GM12891 (cell line): ENCODE data around the gene FGGY.

Experiments used
- DNase-seq: peaks from one replicate; pipeline ENCODE4 v3.0.0; 2011; ENCODE audit warnings: low spot score; ENCODE audit not compliant: insufficient read length
- FAIRE-seq: peaks from 2 replicates; lab custom pipeline; 2011; peaks lifted over from hg19 to GRCh38; lab: Jason Lieb, UNC
- PAX5 ChIP-seq: IDR thresholded peaks from 2 replicates; pipeline ENCODE4 v1.6.1; 2011; ENCODE audit warnings: low read length, moderate library complexity, mild to moderate bottlenecking; ENCODE audit not compliant: insufficient read depth, severe bottlenecking
- POLR2A ChIP-seq: IDR thresholded peaks from 2 replicates; pipeline ENCODE4 v1.6.1; 2011; ENCODE audit warnings: low read depth, low read length, control low read depth
- POLR2AphosphoS5 ChIP-seq: IDR thresholded peaks from 2 replicates; pipeline ENCODE4 v1.6.1; 2011; ENCODE audit warnings: low read depth, low read length, control low read depth
- POU2F2 ChIP-seq: IDR thresholded peaks from 2 replicates; pipeline ENCODE4 v1.6.1; 2011; ENCODE audit warnings: low read depth, mild to moderate bottlenecking, control low read depth, low read length, moderate library complexity
- SPI1 ChIP-seq: IDR thresholded peaks from 2 replicates; pipeline ENCODE4 v1.6.1; 2011; ENCODE audit warnings: low read depth, low read length, control low read depth
- TAF1 ChIP-seq: IDR thresholded peaks from 2 replicates; pipeline ENCODE4 v1.6.1; 2011; ENCODE audit warnings: low read depth, low read length, control low read depth

Gene FGGY

GRCh38 chr1:59752556-59753414 lies 455.9 kb downstream of the FGGY start:
- DNase-seq, result no peak
- TF ChIP-seq POLR2AphosphoS5 (no peak), POU2F2 (0 out of 2 replicates have a peak, but pooled peaks have one; percentile 28), TAF1 (no peak), SPI1 (no peak)
- peak; percentile 84 for FAIRE-seq

DNA sequence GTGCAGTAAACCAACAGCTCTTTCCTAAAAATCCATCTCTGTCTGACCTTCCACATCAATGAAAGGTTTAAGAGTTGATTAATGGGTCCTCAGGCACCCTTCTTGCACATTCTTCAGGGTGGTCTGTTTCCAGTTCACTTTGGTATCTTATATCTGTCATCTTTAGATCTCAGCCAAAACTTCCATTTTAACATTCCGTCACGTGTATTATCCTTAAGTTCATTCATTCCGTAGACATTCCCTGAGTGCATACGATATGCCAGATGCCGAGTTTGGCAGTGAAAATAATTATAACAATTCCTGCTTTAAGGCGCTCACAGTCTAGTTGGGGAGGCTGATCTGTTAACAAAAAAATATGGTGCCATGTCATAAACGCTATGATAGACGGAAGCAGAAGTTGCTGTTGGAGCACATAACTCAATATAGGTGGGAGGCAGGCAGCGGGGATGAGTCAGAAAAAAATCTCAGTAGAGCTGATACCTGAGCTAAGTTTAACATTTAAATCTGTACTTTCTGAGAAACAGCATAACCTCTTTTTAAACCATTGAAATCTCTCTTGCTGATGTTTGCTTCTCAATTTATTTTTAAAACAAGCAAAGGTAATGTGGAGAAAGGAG lies 458.3 kb downstream of the FGGY start:
- TF ChIP-seq PAX5 (no peak), TAF1 (no peak), POU2F2 (no peak), POLR2AphosphoS5 (no peak)
- DNase-seq (no peak), FAIRE-seq (no peak)

DNA sequence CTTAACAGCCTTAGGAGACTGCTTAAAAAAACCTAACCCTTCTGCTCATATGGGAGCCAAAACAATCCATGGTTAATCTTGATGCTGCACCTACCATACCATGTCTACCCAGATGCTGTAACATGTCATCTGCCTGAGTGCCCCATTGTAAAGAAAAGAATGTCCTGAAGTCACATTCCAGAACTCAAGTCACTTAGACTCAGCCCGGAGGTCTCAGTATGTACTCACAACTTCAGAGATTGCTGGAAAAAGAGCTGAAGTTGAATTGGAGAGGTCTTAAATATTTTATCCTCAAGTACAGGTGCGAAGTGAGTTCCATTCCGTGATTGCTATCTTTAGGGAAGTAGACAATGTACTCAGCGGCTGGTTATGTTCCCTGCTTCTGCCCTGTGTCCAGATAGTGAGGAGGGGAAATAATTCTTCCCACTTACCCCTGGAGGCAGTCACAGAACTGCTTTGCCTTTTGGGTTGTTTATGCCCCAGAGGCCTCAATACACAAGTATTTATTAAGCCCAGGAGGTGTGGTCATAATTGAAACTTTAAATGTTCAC lies 460.4 kb downstream of the FGGY start:
- DNase-seq (no peak), FAIRE-seq (no peak)

DNA sequence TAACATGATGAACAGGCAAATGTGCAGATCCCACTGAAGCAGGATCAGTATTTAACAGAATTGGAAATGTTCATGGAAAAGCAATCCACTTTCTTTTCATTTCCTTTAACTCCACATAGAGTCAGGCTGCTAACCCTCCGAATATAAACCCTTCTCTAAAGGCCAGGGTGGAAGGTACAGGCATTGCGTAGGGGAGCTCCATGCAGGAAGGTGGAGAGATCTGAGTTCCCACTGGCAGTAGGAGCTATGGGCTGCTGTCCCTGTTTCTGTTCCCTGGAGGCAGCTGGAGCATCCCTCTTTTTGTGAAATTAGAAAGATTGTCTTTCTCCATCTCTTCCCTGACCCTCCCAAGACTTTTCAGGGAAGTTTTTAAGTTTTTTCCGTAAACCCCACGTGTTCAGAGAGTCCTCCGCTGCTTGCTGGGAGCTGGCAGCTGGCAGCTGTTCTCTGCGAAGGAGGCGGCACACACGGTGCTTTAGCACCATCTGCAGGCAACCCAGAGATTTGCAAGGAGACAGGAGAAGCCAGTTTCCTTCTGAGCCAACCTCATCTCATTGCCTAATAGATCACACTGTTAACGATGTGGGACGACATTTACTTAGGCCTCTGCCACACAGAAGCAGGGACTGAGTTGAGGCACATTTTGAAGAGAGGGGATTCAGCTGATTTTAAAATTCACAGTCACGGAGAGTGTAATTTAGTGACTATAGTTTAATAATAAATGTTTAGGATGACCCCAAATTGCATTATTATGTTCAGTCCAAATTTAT lies 462.4 kb downstream of the FGGY start:
- peak; percentile 98 for FAIRE-seq
- TF ChIP-seq SPI1, result no peak
- no peak for TF ChIP-seq TAF1
- TF ChIP-seq POLR2AphosphoS5, result no peak
- no peak for TF ChIP-seq POU2F2
- no peak for TF ChIP-seq PAX5
- no peak for TF ChIP-seq POLR2A

More for the DNA sequence above, 460.4 kb downstream of the FGGY start:
- no peak for TF ChIP-seq TAF1
- no peak for TF ChIP-seq SPI1
- no peak for TF ChIP-seq POLR2A
- no peak for TF ChIP-seq PAX5
- no peak for TF ChIP-seq POU2F2

DNA sequence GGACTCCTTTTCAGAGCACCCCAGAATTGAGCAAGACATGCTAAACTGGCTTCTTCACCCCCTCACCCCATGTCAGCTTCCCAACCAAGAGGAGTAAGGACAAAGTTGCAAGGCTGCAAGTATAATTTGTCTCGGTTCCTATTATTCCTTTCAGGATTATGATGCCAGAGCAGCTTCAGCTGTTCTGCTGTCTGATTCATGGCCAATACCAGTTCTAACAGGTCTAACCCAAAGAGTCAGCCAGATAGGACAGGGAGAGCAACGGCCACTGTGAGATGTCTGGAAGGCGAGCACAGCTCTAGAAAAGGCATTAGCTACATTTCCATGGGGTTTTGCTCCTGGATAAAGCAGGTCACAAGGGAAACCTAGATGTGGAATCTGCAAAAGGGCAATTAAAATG lies 464.5 kb downstream of the FGGY start:
- TF ChIP-seq POU2F2, result no peak
- FAIRE-seq (no peak), DNase-seq (no peak)

More for the DNA sequence above, 462.4 kb downstream of the FGGY start:
- peak; percentile 56 for DNase-seq

DNA sequence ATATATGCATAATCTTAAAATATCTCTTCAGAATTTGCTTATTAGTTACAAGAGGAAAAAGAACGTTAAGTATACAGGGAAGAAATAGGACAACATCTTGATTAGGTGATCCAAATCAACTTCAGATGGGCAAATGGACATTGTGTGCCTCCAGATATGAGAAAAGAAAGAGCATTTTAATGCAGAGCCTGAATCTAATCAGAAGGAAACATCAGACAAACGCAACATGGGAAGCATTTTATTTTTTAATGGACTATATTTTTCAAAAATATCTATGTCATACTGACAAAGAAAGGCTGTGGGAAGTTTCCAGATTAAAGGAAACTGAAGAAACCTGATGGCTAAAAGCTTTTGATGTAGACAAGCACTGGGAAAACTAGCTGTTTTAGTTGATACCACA lies 466.5 kb downstream of the FGGY start:
- DNase-seq (no peak), FAIRE-seq (no peak)
- TF ChIP-seq SPI1, result no peak
- TF ChIP-seq PAX5, result no peak
- no peak for TF ChIP-seq POU2F2
- TF ChIP-seq TAF1, result no peak
- TF ChIP-seq POLR2AphosphoS5, result no peak
- TF ChIP-seq POLR2A, result no peak

DNA sequence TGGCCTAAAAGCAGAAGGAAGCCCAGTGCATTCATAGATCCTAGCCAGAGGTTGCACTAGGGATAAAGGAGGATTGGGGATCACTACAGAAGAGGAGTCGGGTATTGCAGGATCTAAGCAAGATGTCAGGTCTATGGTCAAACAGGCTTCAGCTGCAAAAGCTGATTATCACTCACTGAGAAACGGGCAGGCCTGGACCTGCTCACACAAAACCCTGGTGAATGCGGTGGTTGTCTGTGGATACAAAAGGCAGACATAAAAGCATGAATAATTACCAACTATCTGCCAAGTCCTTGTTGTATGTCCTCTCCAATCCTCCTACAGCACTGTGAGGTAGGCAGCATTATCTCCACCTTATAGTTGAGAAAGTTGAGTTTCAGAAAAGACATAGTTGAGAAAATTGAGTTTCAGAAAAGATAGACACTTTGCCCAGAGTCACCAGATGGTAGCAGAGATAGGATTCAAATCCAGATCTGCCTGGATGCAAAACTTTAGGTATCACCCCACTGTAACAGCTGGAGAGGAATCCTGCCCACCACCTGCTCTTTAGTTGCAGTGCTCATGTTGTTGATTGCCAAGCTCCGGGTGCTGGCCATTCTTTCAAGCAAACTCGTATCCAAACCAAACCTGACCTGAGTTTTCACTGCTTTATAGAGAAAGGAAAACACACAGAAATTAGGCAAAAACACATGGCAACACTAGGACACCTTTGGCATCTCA lies 468.3 kb downstream of the FGGY start:
- FAIRE-seq (no peak), DNase-seq (no peak)
- TF ChIP-seq PAX5 (no peak), TAF1 (no peak), POLR2AphosphoS5 (no peak), POU2F2 (no peak), SPI1 (no peak), POLR2A (no peak)

DNA sequence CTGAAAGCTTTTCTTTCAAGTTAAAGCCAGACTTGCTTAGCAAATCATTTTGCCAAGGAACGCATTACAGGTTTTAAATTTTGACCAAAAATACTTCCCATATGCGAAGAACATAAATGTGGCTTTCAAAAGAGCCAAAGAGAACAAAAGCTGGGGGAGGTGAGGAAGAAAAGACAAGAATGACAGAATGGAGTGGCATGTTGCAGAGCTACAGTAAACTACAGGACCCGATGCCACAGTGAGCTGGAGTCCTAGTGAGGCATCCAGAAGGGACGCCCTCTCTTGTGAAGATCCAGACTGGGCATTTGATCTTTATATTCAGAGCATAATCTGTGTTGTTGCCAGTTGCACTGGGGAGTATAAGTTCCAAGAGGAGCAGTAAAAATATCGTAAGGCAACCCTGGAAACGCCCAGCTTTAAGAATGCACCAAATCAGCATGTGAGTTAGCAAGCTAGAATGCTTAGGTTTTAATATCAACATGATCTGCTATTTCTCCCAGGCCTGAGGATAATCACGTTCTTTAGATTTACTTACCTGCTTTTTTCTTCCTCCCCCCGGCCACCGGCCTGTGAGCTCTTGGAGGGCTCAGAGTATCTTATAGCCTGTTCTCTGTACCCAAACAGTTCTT lies 469.4 kb downstream of the FGGY start:
- FAIRE-seq (no peak), DNase-seq (no peak)
- no peak for TF ChIP-seq TAF1
- no peak for TF ChIP-seq POU2F2
- no peak for TF ChIP-seq POLR2A
- no peak for TF ChIP-seq PAX5
- TF ChIP-seq SPI1, result no peak
- TF ChIP-seq POLR2AphosphoS5, result no peak
